Prostate gland (tissue), 2 donors: Measurements from ENCODE around the gene NELFB.

Experiments
- POLR2A ChIP-seq: fragments of 450-650 bp; IDR thresholded peaks from one replicate; pipeline ENCODE4 v1.6.1; 2016; ENCODE audit warnings: antibody characterized with exemption, mild to moderate bottlenecking
- TF ChIP-seq, protein P1 (sequence below), 4 experiments: fragments of 200-600 bp in 2 of 4; fragments of 450-650 bp in 2 of 4; sonication (generic) in 2 of 4; IDR thresholded peaks; 1 replicate in 3 of 4; 2 replicates in 1 of 4; pipeline ENCODE4 v1.5.1; 2016 to 2019; ENCODE audit warnings: antibody characterized with exemption in 4 of 4, mild to moderate bottlenecking in 2 of 4, moderate library complexity in 2 of 4

DNA sequence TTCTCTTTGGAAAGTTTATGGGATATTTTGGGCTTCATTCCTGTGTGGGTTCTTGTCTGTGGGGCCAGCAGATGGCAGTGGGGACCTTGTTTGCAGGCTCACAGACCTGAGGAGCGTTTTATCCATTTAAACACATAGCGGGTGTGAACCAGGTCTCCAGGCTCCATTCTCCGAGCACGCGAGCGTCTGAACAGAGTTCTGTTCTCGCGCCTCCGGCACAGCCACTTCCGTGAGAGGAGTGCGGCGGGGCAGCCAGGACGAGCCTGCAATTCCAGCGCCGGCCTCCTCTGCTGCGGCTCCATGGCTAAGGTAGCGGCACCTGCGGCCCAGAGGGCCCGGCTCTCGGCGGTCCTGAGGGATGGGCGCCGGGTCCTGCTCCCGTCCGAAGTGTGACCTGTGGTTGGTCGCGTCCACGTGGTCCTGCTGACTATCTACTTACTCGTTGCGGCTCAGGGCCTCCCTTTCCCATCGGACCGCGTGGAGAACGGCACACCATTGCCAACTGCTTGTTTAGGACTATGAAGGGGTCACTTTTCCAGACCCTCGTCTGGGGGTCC, 39.6 kb downstream of the NELFB start:
- TF ChIP-seq, protein P1, sequence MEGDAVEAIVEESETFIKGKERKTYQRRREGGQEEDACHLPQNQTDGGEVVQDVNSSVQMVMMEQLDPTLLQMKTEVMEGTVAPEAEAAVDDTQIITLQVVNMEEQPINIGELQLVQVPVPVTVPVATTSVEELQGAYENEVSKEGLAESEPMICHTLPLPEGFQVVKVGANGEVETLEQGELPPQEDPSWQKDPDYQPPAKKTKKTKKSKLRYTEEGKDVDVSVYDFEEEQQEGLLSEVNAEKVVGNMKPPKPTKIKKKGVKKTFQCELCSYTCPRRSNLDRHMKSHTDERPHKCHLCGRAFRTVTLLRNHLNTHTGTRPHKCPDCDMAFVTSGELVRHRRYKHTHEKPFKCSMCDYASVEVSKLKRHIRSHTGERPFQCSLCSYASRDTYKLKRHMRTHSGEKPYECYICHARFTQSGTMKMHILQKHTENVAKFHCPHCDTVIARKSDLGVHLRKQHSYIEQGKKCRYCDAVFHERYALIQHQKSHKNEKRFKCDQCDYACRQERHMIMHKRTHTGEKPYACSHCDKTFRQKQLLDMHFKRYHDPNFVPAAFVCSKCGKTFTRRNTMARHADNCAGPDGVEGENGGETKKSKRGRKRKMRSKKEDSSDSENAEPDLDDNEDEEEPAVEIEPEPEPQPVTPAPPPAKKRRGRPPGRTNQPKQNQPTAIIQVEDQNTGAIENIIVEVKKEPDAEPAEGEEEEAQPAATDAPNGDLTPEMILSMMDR (IDR thresholded peaks at IDR 0.05): peak in 1 of 4 experiments; percentile 16
- no peak for TF ChIP-seq POLR2A
